Mucosa of rectum (tissue), 2 donors: ENCODE measurements around the gene OTUB1.
"Not testable (repeated sequence)": the region's sequence is repeated elsewhere in the genome, so short reads cannot be mapped to it uniquely, and the experiment has no call there.

Experiments used
- H3K27ac ChIP-seq, 2 donors: one replicate each; pipeline ENCODE4 v1.7.0; 2013; ENCODE audit warnings: inconsistent platforms in 2 of 2, low read depth in 2 of 2, low read length in 2 of 2
- H3K27me3 ChIP-seq, 2 donors: one replicate each; pipeline ENCODE4 v1.7.0; 2013; ENCODE audit warnings: low read length in 2 of 2; ENCODE audit not compliant: control insufficient read depth in 2 of 2, insufficient read depth in 2 of 2
- H3K36me3 ChIP-seq, 2 donors: one replicate each; pipeline ENCODE4 v1.7.0; 2013; ENCODE audit warnings: low read length in 2 of 2; ENCODE audit not compliant: control insufficient read depth in 2 of 2, insufficient read depth in 2 of 2
- H3K4me1 ChIP-seq, 2 donors: one replicate each; pipeline ENCODE4 v1.7.0; 2013; ENCODE audit warnings: low read length in 2 of 2, mild to moderate bottlenecking in 1 of 2; ENCODE audit not compliant: control insufficient read depth in 2 of 2, insufficient read depth in 2 of 2
- H3K4me3 ChIP-seq, 2 donors: one replicate each; pipeline ENCODE4 v1.7.0; 2013; ENCODE audit warnings: low read length in 2 of 2
- H3K9ac ChIP-seq, 2 donors: one replicate each; pipeline ENCODE4 v1.7.0; 2013; ENCODE audit warnings: low read length in 2 of 2, low read depth in 1 of 2, mild to moderate bottlenecking in 1 of 2
- H3K9me3 ChIP-seq, 2 donors: one replicate each; pipeline ENCODE4 v1.7.0; 2013; ENCODE audit warnings: low read length in 2 of 2; ENCODE audit not compliant: control insufficient read depth in 2 of 2
- donor health status: healthy.
- donor health status: Normal muscosa, but diverticular disease.

The OTUB1 gene

GRCh38 chr11:64043545-64043944 is 57.3 kb downstream of the OTUB1 start:
- Histone ChIP-seq H3K36me3 (no peaks in the 10 kb centered on the region), H3K9ac (no peak overlapping the region), H3K27ac (no peak overlapping the region), H3K4me3 (no peak overlapping the region), H3K9me3 (no peaks in the 10 kb centered on the region), H3K27me3 (no peaks in the 10 kb centered on the region), H3K4me1 (no peaks in the 10 kb centered on the region)

- no peaks in the 10 kb centered on the region for H3K9me3 ChIP-seq
- no peak overlapping the region for H3K27ac ChIP-seq
- no peak overlapping the region for H3K9ac ChIP-seq
- no peaks in the 10 kb centered on the region for H3K4me1 ChIP-seq
- H3K36me3 ChIP-seq, result no peaks in the 10 kb centered on the region
- H3K27me3 ChIP-seq, result no peaks in the 10 kb centered on the region
- H3K4me3 ChIP-seq, result no peak overlapping the region
Observed at GRCh38 chr11:64044730-64045393, 58.6 kb downstream of the OTUB1 start.

GRCh38 chr11:64045700-64046099 is 59.5 kb downstream of the OTUB1 start:
- Histone ChIP-seq H3K9me3 (no peaks in the 10 kb centered on the region), H3K4me1 (no peaks in the 10 kb centered on the region), H3K36me3 (no peaks in the 10 kb centered on the region), H3K27me3 (no peaks in the 10 kb centered on the region), H3K27ac (no peak overlapping the region), H3K4me3 (no peak overlapping the region), H3K9ac (no peak overlapping the region)

- H3K4me3 ChIP-seq, H3K27me3 ChIP-seq, H3K36me3 ChIP-seq, H3K27ac ChIP-seq, H3K9me3 ChIP-seq, H3K4me1 ChIP-seq, H3K9ac ChIP-seq: not testable (repeated sequence)
Observed at GRCh38 chr11:64047373-64047772, 61.1 kb downstream of the OTUB1 start.
